ENCODE measurements around the gene ATP5F1C.

DNA sequence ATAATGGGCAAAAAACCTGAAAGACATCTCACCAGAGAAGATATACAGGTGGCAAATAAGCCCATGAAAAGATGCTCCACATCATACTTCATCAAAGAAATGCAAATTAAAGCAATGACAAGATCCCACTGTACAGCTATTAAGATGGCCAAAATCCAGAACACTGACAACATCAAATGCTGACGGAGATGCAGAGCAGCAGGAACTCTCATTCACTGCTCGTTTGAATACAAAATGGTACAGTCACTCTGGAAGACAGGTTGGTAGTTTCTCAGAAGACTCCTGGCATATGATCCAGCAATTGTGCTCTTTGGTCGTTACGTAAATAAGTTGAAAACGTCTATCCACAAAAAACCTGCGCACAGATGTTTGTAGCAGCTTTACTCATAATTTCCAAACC lies 35.7 kb upstream of the ATP5F1C start:
- TF ChIP-seq, protein P1, sequence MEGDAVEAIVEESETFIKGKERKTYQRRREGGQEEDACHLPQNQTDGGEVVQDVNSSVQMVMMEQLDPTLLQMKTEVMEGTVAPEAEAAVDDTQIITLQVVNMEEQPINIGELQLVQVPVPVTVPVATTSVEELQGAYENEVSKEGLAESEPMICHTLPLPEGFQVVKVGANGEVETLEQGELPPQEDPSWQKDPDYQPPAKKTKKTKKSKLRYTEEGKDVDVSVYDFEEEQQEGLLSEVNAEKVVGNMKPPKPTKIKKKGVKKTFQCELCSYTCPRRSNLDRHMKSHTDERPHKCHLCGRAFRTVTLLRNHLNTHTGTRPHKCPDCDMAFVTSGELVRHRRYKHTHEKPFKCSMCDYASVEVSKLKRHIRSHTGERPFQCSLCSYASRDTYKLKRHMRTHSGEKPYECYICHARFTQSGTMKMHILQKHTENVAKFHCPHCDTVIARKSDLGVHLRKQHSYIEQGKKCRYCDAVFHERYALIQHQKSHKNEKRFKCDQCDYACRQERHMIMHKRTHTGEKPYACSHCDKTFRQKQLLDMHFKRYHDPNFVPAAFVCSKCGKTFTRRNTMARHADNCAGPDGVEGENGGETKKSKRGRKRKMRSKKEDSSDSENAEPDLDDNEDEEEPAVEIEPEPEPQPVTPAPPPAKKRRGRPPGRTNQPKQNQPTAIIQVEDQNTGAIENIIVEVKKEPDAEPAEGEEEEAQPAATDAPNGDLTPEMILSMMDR (IDR thresholded peaks at IDR 0.05; ENCODE audit: extremely low read depth in 1 of 2, insufficient read depth in 1 of 2, low read depth in 1 of 2, low read length in 2 of 2), result no peak
- no peak for TF ChIP-seq POLR2AphosphoS5 (IDR thresholded peaks at IDR 0.05; ENCODE audit: insufficient read depth, low read depth, low read length)
